GM23338 (cell line): ENCODE data around the gene VEGFD. TPM values are rescaled to one million over a fixed set of nuclear protein-coding genes. Genes with fewer than 3 reads are reported as not detected.
"Not testable (repeated sequence)": the region's sequence is repeated elsewhere in the genome, so short reads cannot be mapped to it uniquely, and the experiment has no call there.

Source experiments
- ATAC-seq: fragments of 200-7000 bp; cut with Tn5 transposase; 3 replicates; pipeline ENCODE4 v1.9.1; 2020
- DNase-seq: peaks from one replicate; pipeline ENCODE4 v3.0.0-alpha.2; 2015; ENCODE audit warnings: low spot score
- H2AFZ ChIP-seq: fragments of 200-600 bp; sonication (generic); 2 replicates; pipeline ENCODE4 v1.8.0; 2016; ENCODE audit warnings: antibody characterized with exemption, mild to moderate bottlenecking, moderate library complexity
- H3F3A ChIP-seq: fragments of 200-600 bp; sonication (generic); replicated peaks from 2 replicates; pipeline ENCODE4 v1.8.0; 2017; ENCODE audit warnings: antibody characterized with exemption, mixed run types, low read depth
- H3K27ac ChIP-seq: fragments of 200-600 bp; sonication (generic); 2 replicates; pipeline ENCODE4 v1.6.1; 2016; ENCODE audit warnings: low read depth
- H3K27me3 ChIP-seq: fragments of 200-600 bp; sonication (generic); 2 replicates; pipeline ENCODE4 v1.8.0; 2016; ENCODE audit warnings: mild to moderate bottlenecking, mixed run types, moderate library complexity; ENCODE audit not compliant: insufficient read depth
- H3K36me3 ChIP-seq: fragments of 200-600 bp; sonication (generic); 2 replicates; pipeline ENCODE4 v1.8.0; 2016; ENCODE audit warnings: mild to moderate bottlenecking; ENCODE audit not compliant: insufficient read depth
- H3K4me1 ChIP-seq: fragments of 200-600 bp; sonication (generic); 2 replicates; pipeline ENCODE4 v1.8.0; 2016; ENCODE audit warnings: mild to moderate bottlenecking, moderate library complexity; ENCODE audit not compliant: insufficient read depth
- H3K4me2 ChIP-seq: fragments of 200-600 bp; sonication (generic); 2 replicates; pipeline ENCODE4 v1.7.1; 2017; ENCODE audit warnings: mixed run types
- H3K4me3 ChIP-seq: fragments of 200-600 bp; sonication (generic); 2 replicates; pipeline ENCODE4 v1.6.1; 2016; ENCODE audit warnings: mixed run types
- H3K79me2 ChIP-seq: fragments of 200-600 bp; sonication (generic); replicated peaks from 2 replicates; pipeline ENCODE4 v1.8.0; 2017; ENCODE audit warnings: mild to moderate bottlenecking; ENCODE audit not compliant: insufficient read depth
- H3K9me2 ChIP-seq: fragments of 200-600 bp; sonication (generic); 2 replicates; pipeline ENCODE4 v1.8.0; 2017; ENCODE audit not compliant: insufficient read depth
- H4K20me1 ChIP-seq: fragments of 200-600 bp; sonication (generic); replicated peaks from 2 replicates; pipeline ENCODE4 v1.8.0; 2017; ENCODE audit warnings: mild to moderate bottlenecking; ENCODE audit not compliant: insufficient read depth
- H3K27ac Mint-ChIP-seq: 2 replicates; pipeline ENCODE4 v1.8.0; 2020; ENCODE audit warnings: inconsistent platforms, mild to moderate bottlenecking, moderate library complexity, mixed read lengths
- H3K27me3 Mint-ChIP-seq: 3 replicates; pipeline ENCODE4 v1.8.0; 2022; ENCODE audit warnings: low read depth, mild to moderate bottlenecking, moderate library complexity, mixed read lengths, inconsistent platforms; ENCODE audit not compliant: insufficient read depth, poor library complexity
- H3K36me3 Mint-ChIP-seq: 3 replicates; pipeline ENCODE4 v1.8.0; 2021; ENCODE audit warnings: low read depth, mild to moderate bottlenecking, inconsistent platforms, moderate library complexity, mixed read lengths
- H3K4me1 Mint-ChIP-seq: 3 replicates; pipeline ENCODE4 v1.8.0; 2020; ENCODE audit warnings: mild to moderate bottlenecking, inconsistent platforms, mixed read lengths
- H3K4me3 Mint-ChIP-seq: 3 replicates; pipeline ENCODE4 v1.8.0; 2021; ENCODE audit warnings: moderate library complexity, mild to moderate bottlenecking, inconsistent platforms, mixed read lengths
- H3K9me3 Mint-ChIP-seq: 3 replicates; pipeline ENCODE4 v1.8.0; 2020; ENCODE audit warnings: moderate library complexity, mild to moderate bottlenecking, inconsistent platforms, mixed read lengths
- EZH2phosphoT487 ChIP-seq: fragments of 200-600 bp; sonication (generic); IDR thresholded peaks from one replicate; pipeline ENCODE4 v1.8.1; 2018; ENCODE audit warnings: antibody characterized with exemption; ENCODE audit not compliant: unreplicated experiment
- JUNB ChIP-seq: IDR thresholded peaks from one replicate; pipeline ENCODE4 v1.6.1; 2016; ENCODE audit warnings: antibody characterized with exemption; ENCODE audit not compliant: unreplicated experiment
- polyA plus RNA-seq: library from polyadenylated mRNA; unstranded; fragments of >200 nt; fragmentation: Nextera tagmentation; extraction: Ambion mirVana; gene quantifications from 2 replicates; pipeline ENCODE4 v1.2.1, GENCODE V29; 2016
- total RNA-seq: library from RNA; depleted of rRNA; stranded (reverse); fragments of >200 nt; shearing (Covaris generic); gene quantifications from 2 replicates; pipeline ENCODE4 v1.2.3, GENCODE V29; 2014
- TF ChIP-seq, protein P1 (sequence below): fragments of 250-450 bp; sonication (Bioruptor Pico); IDR thresholded peaks from 2 replicates; pipeline ENCODE4 v1.5.0; 2020; ENCODE audit warnings: mild to moderate bottlenecking, moderate library complexity

VEGFD gene
- total and polyA plus RNA-seq, 2 experiments from 2014 or later, result 0.13 TPM; not detected in 1

- H3K27me3 ChIP-seq, H3K9me3 Mint-ChIP-seq, H3K36me3 Mint-ChIP-seq, ATAC-seq, H4K20me1 ChIP-seq, H3K36me3 ChIP-seq, H3K9me2 ChIP-seq, H3K4me1 ChIP-seq, DNase-seq, H3K4me3 ChIP-seq, H2AFZ ChIP-seq, H3K27ac Mint-ChIP-seq, H3K4me3 Mint-ChIP-seq, H3K27me3 Mint-ChIP-seq, H3K27ac ChIP-seq, H3K79me2 ChIP-seq, H3K4me2 ChIP-seq, H3F3A ChIP-seq, H3K4me1 Mint-ChIP-seq: not testable (repeated sequence)
These were observed 78.3 kb downstream of the VEGFD start for GRCh38 chrX:15305899-15306298.

- H2AFZ ChIP-seq, result no peak overlapping the region
- peaks cover 11% of the 10 kb centered on the region; the same call in 2 of the 3 replicates for H3K4me1 Mint-ChIP-seq
- H3K36me3 Mint-ChIP-seq, result no peaks in the 10 kb centered on the region
- ATAC-seq (no peak), DNase-seq (no peak)
- no peaks in the 10 kb centered on the region for H3K9me2 ChIP-seq
- no peak overlapping the region for H3K27ac Mint-ChIP-seq
- H3K27me3 ChIP-seq, result no peaks in the 10 kb centered on the region
- TF ChIP-seq JUNB (no peak), EZH2phosphoT487 (no peak)
- TF ChIP-seq, protein P1, sequence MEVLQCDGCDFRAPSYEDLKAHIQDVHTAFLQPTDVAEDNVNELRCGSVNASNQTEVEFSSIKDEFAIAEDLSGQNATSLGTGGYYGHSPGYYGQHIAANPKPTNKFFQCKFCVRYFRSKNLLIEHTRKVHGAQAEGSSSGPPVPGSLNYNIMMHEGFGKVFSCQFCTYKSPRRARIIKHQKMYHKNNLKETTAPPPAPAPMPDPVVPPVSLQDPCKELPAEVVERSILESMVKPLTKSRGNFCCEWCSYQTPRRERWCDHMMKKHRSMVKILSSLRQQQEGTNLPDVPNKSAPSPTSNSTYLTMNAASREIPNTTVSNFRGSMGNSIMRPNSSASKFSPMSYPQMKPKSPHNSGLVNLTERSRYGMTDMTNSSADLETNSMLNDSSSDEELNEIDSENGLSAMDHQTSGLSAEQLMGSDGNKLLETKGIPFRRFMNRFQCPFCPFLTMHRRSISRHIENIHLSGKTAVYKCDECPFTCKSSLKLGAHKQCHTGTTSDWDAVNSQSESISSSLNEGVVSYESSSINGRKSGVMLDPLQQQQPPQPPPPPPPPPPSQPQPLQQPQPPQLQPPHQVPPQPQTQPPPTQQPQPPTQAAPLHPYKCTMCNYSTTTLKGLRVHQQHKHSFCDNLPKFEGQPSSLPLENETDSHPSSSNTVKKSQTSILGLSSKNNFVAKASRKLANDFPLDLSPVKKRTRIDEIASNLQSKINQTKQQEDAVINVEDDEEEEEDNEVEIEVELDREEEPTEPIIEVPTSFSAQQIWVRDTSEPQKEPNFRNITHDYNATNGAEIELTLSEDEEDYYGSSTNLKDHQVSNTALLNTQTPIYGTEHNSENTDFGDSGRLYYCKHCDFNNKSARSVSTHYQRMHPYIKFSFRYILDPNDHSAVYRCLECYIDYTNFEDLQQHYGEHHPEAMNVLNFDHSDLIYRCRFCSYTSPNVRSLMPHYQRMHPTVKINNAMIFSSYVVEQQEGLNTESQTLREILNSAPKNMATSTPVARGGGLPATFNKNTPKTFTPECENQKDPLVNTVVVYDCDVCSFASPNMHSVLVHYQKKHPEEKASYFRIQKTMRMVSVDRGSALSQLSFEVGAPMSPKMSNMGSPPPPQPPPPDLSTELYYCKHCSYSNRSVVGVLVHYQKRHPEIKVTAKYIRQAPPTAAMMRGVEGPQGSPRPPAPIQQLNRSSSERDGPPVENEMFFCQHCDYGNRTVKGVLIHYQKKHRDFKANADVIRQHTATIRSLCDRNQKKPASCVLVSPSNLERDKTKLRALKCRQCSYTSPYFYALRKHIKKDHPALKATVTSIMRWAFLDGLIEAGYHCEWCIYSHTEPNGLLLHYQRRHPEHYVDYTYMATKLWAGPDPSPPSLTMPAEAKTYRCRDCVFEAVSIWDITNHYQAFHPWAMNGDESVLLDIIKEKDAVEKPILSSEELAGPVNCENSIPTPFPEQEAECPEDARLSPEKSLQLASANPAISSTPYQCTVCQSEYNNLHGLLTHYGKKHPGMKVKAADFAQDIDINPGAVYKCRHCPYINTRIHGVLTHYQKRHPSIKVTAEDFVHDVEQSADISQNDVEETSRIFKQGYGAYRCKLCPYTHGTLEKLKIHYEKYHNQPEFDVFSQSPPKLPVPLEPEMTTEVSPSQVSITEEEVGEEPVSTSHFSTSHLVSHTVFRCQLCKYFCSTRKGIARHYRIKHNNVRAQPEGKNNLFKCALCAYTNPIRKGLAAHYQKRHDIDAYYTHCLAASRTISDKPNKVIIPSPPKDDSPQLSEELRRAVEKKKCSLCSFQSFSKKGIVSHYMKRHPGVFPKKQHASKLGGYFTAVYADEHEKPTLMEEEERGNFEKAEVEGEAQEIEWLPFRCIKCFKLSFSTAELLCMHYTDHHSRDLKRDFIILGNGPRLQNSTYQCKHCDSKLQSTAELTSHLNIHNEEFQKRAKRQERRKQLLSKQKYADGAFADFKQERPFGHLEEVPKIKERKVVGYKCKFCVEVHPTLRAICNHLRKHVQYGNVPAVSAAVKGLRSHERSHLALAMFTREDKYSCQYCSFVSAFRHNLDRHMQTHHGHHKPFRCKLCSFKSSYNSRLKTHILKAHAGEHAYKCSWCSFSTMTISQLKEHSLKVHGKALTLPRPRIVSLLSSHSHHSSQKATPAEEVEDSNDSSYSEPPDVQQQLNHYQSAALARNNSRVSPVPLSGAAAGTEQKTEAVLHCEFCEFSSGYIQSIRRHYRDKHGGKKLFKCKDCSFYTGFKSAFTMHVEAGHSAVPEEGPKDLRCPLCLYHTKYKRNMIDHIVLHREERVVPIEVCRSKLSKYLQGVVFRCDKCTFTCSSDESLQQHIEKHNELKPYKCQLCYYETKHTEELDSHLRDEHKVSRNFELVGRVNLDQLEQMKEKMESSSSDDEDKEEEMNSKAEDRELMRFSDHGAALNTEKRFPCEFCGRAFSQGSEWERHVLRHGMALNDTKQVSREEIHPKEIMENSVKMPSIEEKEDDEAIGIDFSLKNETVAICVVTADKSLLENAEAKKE (CRISPR knock-in tag), result no peak
- H3K4me2 ChIP-seq, result no peak overlapping the region
- H3K27me3 Mint-ChIP-seq, result no peaks in the 10 kb centered on the region
- no peak overlapping the region for H3K27ac ChIP-seq
- H3K4me3 Mint-ChIP-seq, result no peak overlapping the region
- no peak overlapping the region for H3K4me3 ChIP-seq
- H3K4me1 ChIP-seq, result no peaks in the 10 kb centered on the region
- no peaks in the 10 kb centered on the region for H4K20me1 ChIP-seq
- no peaks in the 10 kb centered on the region for H3K9me3 Mint-ChIP-seq
- H3K79me2 ChIP-seq, result no peaks in the 10 kb centered on the region
- H3F3A ChIP-seq, result no peaks in the 10 kb centered on the region
- H3K36me3 ChIP-seq, result no peaks in the 10 kb centered on the region
These were observed 82.3 kb downstream of the VEGFD start for GRCh38 chrX:15301924-15302323.
